IMR-90 (cell line): ENCODE results near the gene UBXN1. TPM values are rescaled to one million over a fixed set of nuclear protein-coding genes. Genes with fewer than 3 reads are reported as not detected.

Experiments
- ATAC-seq: fragments of 200-7000 bp; cut with Tn5 transposase; 2 replicates; pipeline ENCODE4 v1.9.1; 2020; ENCODE audit warnings: low read depth, mild to moderate bottlenecking, moderate library complexity
- BruUV-seq: library from RNA; stranded (reverse); fragments of 400-500 nt; replicated peaks from 2 replicates; lab custom pipeline; 2021; lab: Mats Ljungman, UMichigan
- CTCF ChIA-PET: fragments of 300-600 bp; formaldehyde crosslinking; extraction: SDS; loops from one replicate; lab custom pipeline; 2021; ENCODE audit warnings: antibody characterized with exemption; lab: Yijun Ruan, JAX
- POLR2A ChIA-PET: fragments of 300-600 bp; sonication (Branson Sonifier 250); formaldehyde crosslinking; loops from one replicate; lab custom pipeline; 2022; ENCODE audit warnings: antibody characterized with exemption; ENCODE audit not compliant: unreplicated experiment; lab: Charles Lee
- DNase-seq: peaks from one replicate; pipeline ENCODE4 v3.0.0; 2013
- H2AFZ ChIP-seq: replicated peaks from 2 replicates; pipeline ENCODE3; 2013; ENCODE audit warnings: low read length, mild to moderate bottlenecking; ENCODE audit not compliant: poor library complexity
- H2AK5ac ChIP-seq: 2 replicates; pipeline ENCODE4 v1.6.1; 2013; ENCODE audit warnings: low read depth, low read length, inconsistent platforms
- H2AK9ac ChIP-seq: replicated peaks from 2 replicates; pipeline ENCODE3; 2013; ENCODE audit warnings: mild to moderate bottlenecking, low read depth, low read length, moderate library complexity; ENCODE audit not compliant: poor library complexity
- H2BK120ac ChIP-seq: 2 replicates; pipeline ENCODE4 v1.6.1; 2013; ENCODE audit warnings: low read depth, low read length, inconsistent platforms
- H2BK15ac ChIP-seq: 3 replicates; pipeline ENCODE4 v1.6.1; 2013; ENCODE audit warnings: low read depth, low read length, inconsistent platforms
- H2BK20ac ChIP-seq: 2 replicates; pipeline ENCODE4 v1.6.1; 2013; ENCODE audit warnings: low read depth, mild to moderate bottlenecking, inconsistent platforms, low read length, moderate library complexity
- H2BK5ac ChIP-seq: 2 replicates; pipeline ENCODE4 v1.6.1; 2013; ENCODE audit warnings: mild to moderate bottlenecking, low read depth, low read length, inconsistent platforms; ENCODE audit not compliant: poor library complexity, severe bottlenecking
- H3K14ac ChIP-seq: replicated peaks from 2 replicates; pipeline ENCODE4 v1.6.1; 2013; ENCODE audit warnings: low read depth, low read length, inconsistent platforms
- H3K18ac ChIP-seq: 2 replicates; pipeline ENCODE4 v1.6.1; 2013; ENCODE audit warnings: low read depth, low read length, control low read depth
- H3K23ac ChIP-seq: 2 replicates; pipeline ENCODE4 v1.6.1; 2013; ENCODE audit warnings: low read depth, low read length, inconsistent platforms
- H3K27ac ChIP-seq: 2 replicates; pipeline ENCODE4 v1.5.1; 2013; ENCODE audit warnings: mild to moderate bottlenecking, control low read depth, low read length; ENCODE audit not compliant: insufficient read depth
- H3K27me3 ChIP-seq: 2 replicates; pipeline ENCODE4 v1.6.1; 2013; ENCODE audit warnings: low read length; ENCODE audit not compliant: control insufficient read depth, insufficient read depth
- H3K36me3 ChIP-seq: 2 replicates; pipeline ENCODE4 v1.6.1; 2013; ENCODE audit warnings: low read length, mixed read lengths; ENCODE audit not compliant: control insufficient read depth, insufficient read depth
- H3K4ac ChIP-seq: 2 replicates; pipeline ENCODE4 v1.6.1; 2013; ENCODE audit warnings: low read depth, low read length, inconsistent platforms
- H3K4me1 ChIP-seq: 2 replicates; pipeline ENCODE4 v1.6.1; 2013; ENCODE audit warnings: low read length, mixed read lengths; ENCODE audit not compliant: control insufficient read depth, insufficient read depth
- H3K4me2 ChIP-seq: 2 replicates; pipeline ENCODE4 v1.6.1; 2013; ENCODE audit warnings: low read depth, mild to moderate bottlenecking, control low read depth, low read length, moderate library complexity
- H3K4me3 ChIP-seq: 2 replicates; pipeline ENCODE4 v1.5.1; 2013; ENCODE audit warnings: low read depth, mild to moderate bottlenecking, control low read depth, low read length, moderate library complexity; ENCODE audit not compliant: insufficient read depth
- H3K56ac ChIP-seq: 2 replicates; pipeline ENCODE4 v1.6.1; 2013; ENCODE audit warnings: low read length, inconsistent platforms; ENCODE audit not compliant: insufficient read depth; ENCODE audit errors: extremely low read depth
- H3K79me1 ChIP-seq, 2 experiments: 2 replicates each; pipeline ENCODE4 v1.6.1; 2013; ENCODE audit warnings: low read length in 2 of 2, inconsistent platforms in 1 of 2, low read depth in 1 of 2
- H3K9ac ChIP-seq: 2 replicates; pipeline ENCODE4 v1.6.1; 2013; ENCODE audit warnings: low read depth, low read length, control low read depth
- H3K9me1 ChIP-seq: 2 replicates; pipeline ENCODE4 v1.6.1; 2013; ENCODE audit warnings: low read length, inconsistent platforms; ENCODE audit not compliant: insufficient read depth
- H3K9me3 ChIP-seq: 2 replicates; pipeline ENCODE4 v1.6.1; 2013; ENCODE audit warnings: low read length; ENCODE audit not compliant: control insufficient read depth, insufficient read depth
- H4K20me1 ChIP-seq: 2 replicates; pipeline ENCODE4 v1.6.1; 2013; ENCODE audit warnings: low read length, inconsistent platforms; ENCODE audit not compliant: insufficient read depth
- H4K5ac ChIP-seq: 2 replicates; pipeline ENCODE4 v1.6.1; 2013; ENCODE audit warnings: mild to moderate bottlenecking, low read depth, low read length, control low read depth
- H4K8ac ChIP-seq, 2 experiments: 2 replicates each; pipeline ENCODE4 v1.6.1; 2013; ENCODE audit warnings: low read depth in 2 of 2, low read length in 2 of 2, control low read depth in 1 of 2, inconsistent platforms in 1 of 2
- H4K91ac ChIP-seq: 2 replicates; pipeline ENCODE4 v1.6.1; 2013; ENCODE audit warnings: low read depth, low read length, inconsistent platforms; ENCODE audit not compliant: insufficient read depth
- BHLHE40 ChIP-seq: fragments of 150-350 bp; IDR thresholded peaks from 2 replicates; pipeline ENCODE4 v1.6.1; 2016; ENCODE audit warnings: mild to moderate bottlenecking, low read depth, low read length
- CEBPB ChIP-seq: IDR thresholded peaks from 2 replicates; pipeline ENCODE4 v1.6.1; 2012; ENCODE audit warnings: low read depth, low read length, improper control_type of control experiment
- CHD1 ChIP-seq: IDR thresholded peaks from 2 replicates; pipeline ENCODE4 v1.6.1; 2012; ENCODE audit warnings: low read depth, low read length, improper control_type of control experiment
- ELK1 ChIP-seq: fragments of 150-350 bp; IDR thresholded peaks from 2 replicates; pipeline ENCODE4 v1.6.1; 2016; ENCODE audit warnings: low read depth, mild to moderate bottlenecking, low read length, moderate library complexity, borderline replicate concordance
- FOS ChIP-seq: fragments of 150-350 bp; IDR thresholded peaks from 2 replicates; pipeline ENCODE4 v1.6.1; 2016; ENCODE audit warnings: low read depth, low read length
- MAFK ChIP-seq: IDR thresholded peaks from 2 replicates; pipeline ENCODE4 v1.6.1; 2012; ENCODE audit warnings: low read depth, low read length, improper control_type of control experiment
- MAZ ChIP-seq: IDR thresholded peaks from 2 replicates; pipeline ENCODE4 v1.6.1; 2012; ENCODE audit warnings: low read depth, mild to moderate bottlenecking, low read length, improper control_type of control experiment, moderate library complexity, borderline replicate concordance
- MXI1 ChIP-seq: IDR thresholded peaks from 2 replicates; pipeline ENCODE4 v1.6.1; 2012; ENCODE audit warnings: low read depth, mild to moderate bottlenecking, low read length, moderate library complexity, borderline replicate concordance
- NFE2L2 ChIP-seq: fragments of 150-350 bp; IDR thresholded peaks from 2 replicates; pipeline ENCODE4 v1.6.1; 2016; ENCODE audit warnings: low read depth, mild to moderate bottlenecking, low read length
- RAD21 ChIP-seq: IDR thresholded peaks from 2 replicates; pipeline ENCODE4 v1.6.1; 2012; ENCODE audit warnings: low read length, improper control_type of control experiment
- RFX5 ChIP-seq: IDR thresholded peaks from 2 replicates; pipeline ENCODE4 v1.8.0; 2012; ENCODE audit warnings: low read depth, mild to moderate bottlenecking, low read length, moderate library complexity
- WGBS, 2 experiments: methylation state at CpG; one replicate each; pipeline versions ENCODE4 v1.1.5 to v1.1.7; 2013; ENCODE audit warnings: missing lambda C conversion rate in 2 of 2; ENCODE audit not compliant: insufficient read length in 1 of 2; ENCODE audit errors: extremely low coverage in 2 of 2; 5-methylcytosine and 5-hydroxymethylcytosine counted together
- dilution Hi-C: fragments of 300-500 bp; cut with HindIII; formaldehyde crosslinking; loops from one replicate; pipeline ENCODE4 v1.14.3; 2018; ENCODE audit warnings: low sequenced_read_pairs; ENCODE audit not compliant: unreplicated experiment
- in situ Hi-C: fragments of 300-500 bp; cut with MboI; formaldehyde crosslinking; loops from 3 replicates; pipeline ENCODE4 v1.14.3; 2019; ENCODE audit warnings: low sequenced_read_pairs, inconsistent platforms, mixed read lengths
- intact Hi-C: fragments of 100-400 bp; cut with micrococcal nuclease; formaldehyde crosslinking; loops from 2 replicates; pipeline ENCODE4 v1.10.0; 2022
- polyA plus RNA-seq, 3 experiments: library from polyadenylated mRNA; depleted of rRNA; stranded (reverse); fragments of >200 nt; gene quantifications; 2 replicates each; pipeline ENCODE4 v1.2.3, GENCODE V29; 2012; ENCODE audit warnings: low replicate concordance in 1 of 3
- total RNA-seq: library from RNA; depleted of rRNA; stranded (reverse); fragments of >200 nt; gene quantifications from 2 replicates; pipeline ENCODE4 v1.2.3, GENCODE V29; 2012
- TF ChIP-seq, protein P1 (sequence below): conservative IDR thresholded peaks from 2 replicates; pipeline ENCODE4 v1.5.1; 2012; ENCODE audit warnings: mild to moderate bottlenecking, low read depth, low read length, improper control_type of control experiment

Gene UBXN1
- total and polyA plus RNA-seq, 2 of the 4 experiments (the other 2 are of a cell fraction) = 50.0 to 81.6 TPM

DNA sequence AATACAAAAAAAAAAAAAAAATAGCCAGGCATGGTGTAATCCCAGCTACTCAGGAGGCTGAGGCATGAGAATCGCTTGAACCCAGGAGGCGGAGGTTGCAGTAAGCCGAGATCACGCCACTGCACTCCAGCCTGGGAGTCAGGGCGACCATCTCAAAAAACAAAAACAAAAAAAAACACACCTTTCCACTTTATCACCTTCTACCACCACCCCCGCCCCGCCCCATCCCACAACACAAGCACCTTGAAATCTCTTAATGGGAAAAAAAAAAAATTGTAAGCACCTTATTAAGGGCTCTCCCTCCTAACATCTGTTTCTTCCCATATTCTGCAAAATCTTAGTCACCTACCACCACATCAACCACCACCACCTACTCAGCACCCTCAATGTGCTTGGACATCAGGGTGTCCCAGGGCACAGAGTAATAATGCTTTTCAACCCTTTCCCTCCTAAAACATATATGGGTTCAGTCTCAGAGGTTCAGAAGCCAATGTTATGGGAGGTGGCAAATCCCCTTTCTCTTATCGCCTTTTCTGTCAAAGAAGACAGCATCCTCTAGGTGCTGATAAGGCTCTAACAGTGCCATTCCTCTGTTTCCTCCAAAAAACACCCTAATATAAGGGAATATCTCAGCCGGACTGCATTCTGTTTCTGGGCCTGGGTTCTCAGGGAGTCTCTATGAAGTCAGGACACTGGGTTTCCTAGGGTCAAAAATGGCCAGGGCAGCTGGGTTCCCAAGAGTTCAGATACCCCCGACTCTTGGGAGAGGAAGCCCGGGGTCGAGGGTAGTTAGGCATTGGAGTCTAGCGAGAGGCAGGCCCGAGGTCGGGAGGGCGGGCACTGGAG lies 26.5 kb downstream of the UBXN1 start:
- dilution Hi-C loops = no loop called here
- H3K9ac ChIP-seq = peak overlapping the region; percentile 83
- H3K14ac ChIP-seq = peak overlapping the region; percentile 94
- peak overlapping the region; percentile 98 for H2AFZ ChIP-seq
- peak overlapping the region; percentile 75 for H3K23ac ChIP-seq
- 0 out of 2 replicates have a peak overlapping the region, but pooled peaks have one; percentile 48 for H4K91ac ChIP-seq
- H2AK9ac ChIP-seq = peak overlapping the region; percentile 89
- in situ Hi-C loops = no loop called here
- peak; percentile 2; the same call in 1 of the 2 replicates for ATAC-seq
- WGBS, 2 experiments = 0% methylated on average over 7 of the region's 16 CpGs; no CpG with 5 or more reads in 1 of the 2 experiments
- no peak for DNase-seq
- H3K27ac ChIP-seq = peak overlapping the region; percentile 79
- H3K56ac ChIP-seq = peak overlapping the region; percentile 66; the same call in 1 of the 2 replicates
- H2BK20ac ChIP-seq = no peak overlapping the region
- H2BK5ac ChIP-seq = peak overlapping the region; percentile 65
- H3K4ac ChIP-seq = peak overlapping the region; percentile 83
- H3K9me3 ChIP-seq = no peaks in the 10 kb centered on the region
- no peaks in the 10 kb centered on the region for H3K9me1 ChIP-seq
- no peak overlapping the region for H3K18ac ChIP-seq
- H4K8ac ChIP-seq = peak overlapping the region; percentile 10 to 87
- no peak overlapping the region for H4K5ac ChIP-seq
- ChIA-PET POLR2A (interaction anchor here (0.6 to 1.3 kb wide), 6 partner anchors 13 to 1298 kb away, joined by 3 to 9 read pairs (median 4); partner anchors contain the start of genes C11orf98, CSKMT, LBHD1 and UQCC3), CTCF (interaction anchor here (1.4 kb wide), 1 partner anchor 13 kb away, joined by 4 read pairs; the partner anchor contains the start of genes C11orf98 and CSKMT)
- peaks cover 6 to 42% of the 10 kb centered on the region in 2 experiments for H3K79me1 ChIP-seq
- BruUV-seq = no TSS peak
- peaks cover 2% of the 10 kb centered on the region; the same call in 1 of the 2 replicates for H3K4me1 ChIP-seq
- H3K4me2 ChIP-seq = peak overlapping the region; percentile 100
- no peaks in the 10 kb centered on the region; the same call in 1 of the 2 replicates for H4K20me1 ChIP-seq
- TF ChIP-seq MXI1 (no peak), RFX5 (no peak), FOS (no peak), MAZ (no peak), RAD21 (no peak), NFE2L2 (no peak), BHLHE40 (no peak), CHD1 (no peak), ELK1 (no peak), CEBPB (no peak), MAFK (no peak)
- TF ChIP-seq, protein P1, sequence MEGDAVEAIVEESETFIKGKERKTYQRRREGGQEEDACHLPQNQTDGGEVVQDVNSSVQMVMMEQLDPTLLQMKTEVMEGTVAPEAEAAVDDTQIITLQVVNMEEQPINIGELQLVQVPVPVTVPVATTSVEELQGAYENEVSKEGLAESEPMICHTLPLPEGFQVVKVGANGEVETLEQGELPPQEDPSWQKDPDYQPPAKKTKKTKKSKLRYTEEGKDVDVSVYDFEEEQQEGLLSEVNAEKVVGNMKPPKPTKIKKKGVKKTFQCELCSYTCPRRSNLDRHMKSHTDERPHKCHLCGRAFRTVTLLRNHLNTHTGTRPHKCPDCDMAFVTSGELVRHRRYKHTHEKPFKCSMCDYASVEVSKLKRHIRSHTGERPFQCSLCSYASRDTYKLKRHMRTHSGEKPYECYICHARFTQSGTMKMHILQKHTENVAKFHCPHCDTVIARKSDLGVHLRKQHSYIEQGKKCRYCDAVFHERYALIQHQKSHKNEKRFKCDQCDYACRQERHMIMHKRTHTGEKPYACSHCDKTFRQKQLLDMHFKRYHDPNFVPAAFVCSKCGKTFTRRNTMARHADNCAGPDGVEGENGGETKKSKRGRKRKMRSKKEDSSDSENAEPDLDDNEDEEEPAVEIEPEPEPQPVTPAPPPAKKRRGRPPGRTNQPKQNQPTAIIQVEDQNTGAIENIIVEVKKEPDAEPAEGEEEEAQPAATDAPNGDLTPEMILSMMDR = no peak
- no peak overlapping the region for H2BK15ac ChIP-seq
- H2BK120ac ChIP-seq = no peak overlapping the region
- intact Hi-C loops = no loop called here
- peaks cover 24% of the 10 kb centered on the region for H3K36me3 ChIP-seq
- H2AK5ac ChIP-seq = peak overlapping the region; percentile 62; the same call in 1 of the 2 replicates
- H3K4me3 ChIP-seq = peak overlapping the region; percentile 66
- H3K27me3 ChIP-seq = no peaks in the 10 kb centered on the region
